Prostate gland (tissue), 2 donors: ENCODE data around the gene SAMD4A.

Experiments
- CTCF ChIP-seq, 4 experiments: fragments of 200-600 bp in 2 of 4; fragments of 450-650 bp in 2 of 4; sonication (generic) in 2 of 4; IDR thresholded peaks; 1 replicate in 3 of 4; 2 replicates in 1 of 4; pipeline ENCODE4 v1.5.1; 2016 to 2019; ENCODE audit warnings: antibody characterized with exemption in 4 of 4, mild to moderate bottlenecking in 2 of 4, moderate library complexity in 2 of 4
- POLR2A ChIP-seq: fragments of 450-650 bp; IDR thresholded peaks from one replicate; pipeline ENCODE4 v1.6.1; 2016; ENCODE audit warnings: antibody characterized with exemption, mild to moderate bottlenecking

GRCh38 chr14:54672181-54672580, 105.3 kb downstream of the SAMD4A start:
- TF ChIP-seq CTCF (IDR thresholded peaks at IDR 0.05) (no peak), POLR2A (no peak)
